ENCODE results near the gene PPARG.

The PPARG gene

GRCh38 chr3:12343047-12343501 lies 54.2 kb downstream of the PPARG start:
- peak in 1 of 2 experiments; percentile 38 for DNase-seq (ENCODE audit: low read depth in 1 of 2, low spot score in 1 of 2)
- in situ Hi-C loops (cut with HindIII; ENCODE audit: low pct_unique_long_range_greater_than_20kb, low sequenced_read_pairs), result no loop called here
- no peak for TF ChIP-seq JUND (IDR thresholded peaks at IDR 0.05; ENCODE audit: low read depth)

GRCh38 chr3:12345141-12345561 lies 56.3 kb downstream of the PPARG start:
- TF ChIP-seq JUND (IDR thresholded peaks at IDR 0.05; ENCODE audit: low read depth), result no peak
- DNase-seq (ENCODE audit: low read depth in 1 of 2, low spot score in 1 of 2), result no peak
- in situ Hi-C loops (cut with HindIII; ENCODE audit: low pct_unique_long_range_greater_than_20kb, low sequenced_read_pairs), result no loop called here

- peak in 1 of 2 experiments; percentile 13 for DNase-seq (ENCODE audit: low read depth in 1 of 2, low spot score in 1 of 2)
- in situ Hi-C loops (cut with HindIII; ENCODE audit: low pct_unique_long_range_greater_than_20kb, low sequenced_read_pairs), result no loop called here
- no peak for TF ChIP-seq JUND (IDR thresholded peaks at IDR 0.05; ENCODE audit: low read depth)
Observed at GRCh38 chr3:12345584-12346494, 57.0 kb downstream of the PPARG start.

GRCh38 chr3:12347301-12347700 lies 58.4 kb downstream of the PPARG start:
- no peak for TF ChIP-seq JUND (IDR thresholded peaks at IDR 0.05; ENCODE audit: low read depth)
- DNase-seq (ENCODE audit: low read depth in 1 of 2, low spot score in 1 of 2), result no peak
- in situ Hi-C loops (cut with HindIII; ENCODE audit: low pct_unique_long_range_greater_than_20kb, low sequenced_read_pairs), result no loop called here

- DNase-seq (ENCODE audit: low read depth in 1 of 2, low spot score in 1 of 2), result no peak
- in situ Hi-C loops (cut with HindIII; ENCODE audit: low pct_unique_long_range_greater_than_20kb, low sequenced_read_pairs), result no loop called here
- TF ChIP-seq JUND (IDR thresholded peaks at IDR 0.05; ENCODE audit: low read depth), result no peak
Observed at GRCh38 chr3:12349895-12350811, 61.3 kb downstream of the PPARG start.

DNA sequence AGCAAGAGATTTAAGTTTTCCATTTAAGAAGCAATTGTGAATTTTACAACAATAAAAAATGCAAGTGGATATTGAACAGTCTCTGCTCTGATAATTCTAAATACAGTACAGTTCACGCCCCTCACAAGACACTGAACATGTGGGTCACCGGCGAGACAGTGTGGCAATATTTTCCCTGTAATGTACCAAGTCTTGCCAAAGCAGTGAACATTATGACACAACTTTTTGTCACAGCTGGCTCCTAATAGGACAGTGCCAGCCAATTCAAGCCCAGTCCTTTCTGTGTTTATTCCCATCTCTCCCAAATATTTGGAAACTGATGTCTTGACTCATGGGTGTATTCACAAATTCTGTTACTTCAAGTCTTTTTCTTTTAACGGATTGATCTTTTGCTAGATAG lies 62.3 kb downstream of the PPARG start:
- in situ Hi-C loops (cut with HindIII; ENCODE audit: low pct_unique_long_range_greater_than_20kb, low sequenced_read_pairs), result no loop called here
- no peak for DNase-seq (ENCODE audit: low read depth in 1 of 2, low spot score in 1 of 2)
- TF ChIP-seq JUND (IDR thresholded peaks at IDR 0.05; ENCODE audit: low read depth), result no peak

- peak in 1 of 2 experiments; percentile 12 for DNase-seq (ENCODE audit: low read depth in 1 of 2, low spot score in 1 of 2)
- no peak for TF ChIP-seq JUND (IDR thresholded peaks at IDR 0.05; ENCODE audit: low read depth)
- in situ Hi-C loops (cut with HindIII; ENCODE audit: low pct_unique_long_range_greater_than_20kb, low sequenced_read_pairs), result no loop called here
Observed at GRCh38 chr3:12352253-12352652, 63.4 kb downstream of the PPARG start.

- no peak for DNase-seq (ENCODE audit: low read depth in 1 of 2, low spot score in 1 of 2)
- no peak for TF ChIP-seq JUND (IDR thresholded peaks at IDR 0.05; ENCODE audit: low read depth)
- in situ Hi-C loops (cut with HindIII; ENCODE audit: low pct_unique_long_range_greater_than_20kb, low sequenced_read_pairs), result no loop called here
Observed at GRCh38 chr3:12352755-12353154, 63.9 kb downstream of the PPARG start.

DNA sequence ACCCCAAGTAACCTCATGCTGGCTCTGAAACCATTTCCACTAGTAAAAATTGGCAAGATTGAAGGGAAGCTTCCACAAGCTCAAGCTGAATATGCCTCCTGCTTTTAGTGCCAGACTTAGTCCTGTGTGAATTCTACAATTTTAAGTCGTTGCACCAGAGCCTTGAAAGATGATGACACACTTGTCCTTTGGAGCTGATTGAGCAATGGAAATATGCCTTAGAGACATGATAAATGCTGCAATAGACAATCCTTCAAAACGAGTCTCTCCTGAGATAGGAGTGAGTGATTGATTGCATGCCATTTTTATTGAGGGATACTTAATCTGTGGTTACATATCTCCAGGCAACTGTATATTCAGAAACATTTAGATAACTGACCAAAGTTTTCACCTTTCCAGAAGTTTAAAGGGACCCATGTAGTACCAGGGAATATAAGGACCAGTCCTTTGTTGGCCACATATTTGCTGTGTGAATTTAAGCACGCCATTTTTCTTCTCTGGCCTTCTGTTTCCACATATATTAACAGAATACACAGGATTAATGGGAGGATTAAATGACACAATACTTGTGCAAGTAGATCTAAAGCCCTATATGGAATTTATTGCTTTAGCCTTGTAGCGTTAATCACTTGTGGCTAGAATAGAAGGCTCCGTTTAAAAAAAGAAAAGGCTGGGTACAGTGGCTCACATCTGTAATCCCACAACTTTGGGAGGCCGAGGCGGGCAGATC lies 65.1 kb downstream of the PPARG start:
- no peak for DNase-seq (ENCODE audit: low read depth in 1 of 2, low spot score in 1 of 2)
- TF ChIP-seq JUND (IDR thresholded peaks at IDR 0.05; ENCODE audit: low read depth), result no peak
- in situ Hi-C loops (cut with HindIII; ENCODE audit: low pct_unique_long_range_greater_than_20kb, low sequenced_read_pairs), result no loop called here

DNA sequence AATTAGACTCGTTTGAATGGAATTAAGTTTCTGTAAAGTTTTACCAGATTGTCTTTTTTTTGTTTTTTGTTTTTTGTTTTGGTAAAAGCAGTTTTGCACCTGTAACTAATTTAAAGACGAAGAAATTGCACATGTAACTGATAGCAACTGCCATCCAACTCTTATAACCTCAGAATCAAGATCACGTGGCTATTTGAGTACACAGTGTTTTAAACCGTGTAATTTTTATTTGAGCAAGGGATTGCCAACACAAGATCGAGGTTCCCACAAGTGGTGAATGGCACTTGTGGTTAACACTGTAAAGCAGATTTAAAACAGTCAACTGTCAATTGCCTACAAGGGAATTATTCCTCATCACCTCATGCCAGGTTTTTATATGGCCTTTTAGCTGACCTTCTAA lies 67.3 kb downstream of the PPARG start:
- in situ Hi-C loops (cut with HindIII; ENCODE audit: low pct_unique_long_range_greater_than_20kb, low sequenced_read_pairs), result no loop called here
- TF ChIP-seq JUND (IDR thresholded peaks at IDR 0.05; ENCODE audit: low read depth), result no peak
- DNase-seq (ENCODE audit: low read depth in 1 of 2, low spot score in 1 of 2), result no peak

DNA sequence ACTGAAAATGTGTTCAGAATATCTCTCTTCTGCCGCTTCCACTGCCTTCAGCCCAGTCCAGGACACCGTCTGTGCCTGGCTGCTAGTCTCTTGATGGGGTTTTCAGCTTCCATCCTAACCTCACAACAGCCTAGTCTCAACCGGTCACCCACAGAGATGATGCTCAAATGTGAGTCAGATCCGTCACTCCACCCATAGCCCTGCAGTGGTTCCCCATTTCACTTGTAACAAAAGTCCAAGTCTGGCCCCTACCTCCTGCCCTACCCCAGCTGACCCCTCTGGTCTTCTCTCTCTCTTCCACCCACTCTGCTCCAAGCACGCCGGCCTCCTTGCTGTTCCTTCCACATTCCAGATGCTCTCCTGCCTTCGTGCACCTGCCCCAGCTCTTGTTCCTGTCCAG lies 68.1 kb downstream of the PPARG start:
- no peak for TF ChIP-seq JUND (IDR thresholded peaks at IDR 0.05; ENCODE audit: low read depth)
- no peak for DNase-seq (ENCODE audit: low read depth in 1 of 2, low spot score in 1 of 2)

DNA sequence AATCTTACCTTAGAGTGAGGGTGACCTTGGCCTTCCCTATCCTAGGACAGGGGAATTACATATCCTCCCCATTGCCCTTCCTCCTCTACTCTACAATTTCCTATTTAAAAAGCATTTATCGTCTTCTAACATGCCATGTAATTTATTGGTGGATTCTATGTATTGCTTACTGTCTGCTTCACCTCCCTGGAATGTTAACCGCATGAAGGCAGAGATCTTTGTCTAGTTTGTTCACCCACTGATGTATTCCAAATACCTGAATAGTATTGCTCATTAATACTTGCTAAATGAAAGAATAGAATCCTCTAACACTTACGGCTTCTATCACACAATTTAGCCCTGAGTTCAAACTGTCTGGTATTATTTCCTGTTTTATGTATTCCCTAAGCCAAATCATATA lies 68.6 kb downstream of the PPARG start:
- in situ Hi-C loops (cut with HindIII; ENCODE audit: low pct_unique_long_range_greater_than_20kb, low sequenced_read_pairs), result no loop called here
- DNase-seq (ENCODE audit: low read depth in 1 of 2, low spot score in 1 of 2), result peak in 1 of 2 experiments; percentile 31
- TF ChIP-seq JUND (IDR thresholded peaks at IDR 0.05; ENCODE audit: low read depth), result no peak

More for the DNA sequence above, 68.1 kb downstream of the PPARG start:
- in situ Hi-C loops (cut with HindIII; ENCODE audit: low pct_unique_long_range_greater_than_20kb, low sequenced_read_pairs), result no loop called here

Data from T47D (cell line).